ENCODE data around the gene SOBP. TPM values are rescaled to one million over a fixed set of nuclear protein-coding genes. Genes with fewer than 3 reads are reported as not detected.

SOBP gene
- total RNA-seq, 2 experiments from 2014 or later, result 1.0 to 1.2 TPM

GRCh38 chr6:107582086-107582485 is 92.2 kb downstream of the SOBP start:
- no peaks in the 10 kb centered on the region for H3K36me3 Mint-ChIP-seq (ENCODE audit: low read depth)
- CTCF ChIA-PET, result no interaction called here

GRCh38 chr6:107584726-107585125 is 94.8 kb downstream of the SOBP start:
- ATAC-seq (no peak), DNase-seq (no peak)
- H3K9me3 Mint-ChIP-seq (ENCODE audit: insufficient read depth), result no peaks in the 10 kb centered on the region
- no peak overlapping the region for H3K4me3 Mint-ChIP-seq
- peaks cover 40% of the 10 kb centered on the region for H3K27me3 Mint-ChIP-seq (ENCODE audit: low read depth)
- H3K4me1 Mint-ChIP-seq (ENCODE audit: low read depth), result no peaks in the 10 kb centered on the region
- ChIA-PET CTCF (interaction anchor here (1.3 kb wide), 1 partner anchor 11 kb away, joined by 5 read pairs; no protein-coding TSS in a partner anchor), POLR2A (no interaction called here)
- no peaks in the 10 kb centered on the region for H3K36me3 Mint-ChIP-seq (ENCODE audit: low read depth)
- H3K27ac Mint-ChIP-seq, result no peak overlapping the region

More at GRCh38 chr6:107582086-107582485, 92.2 kb downstream of the SOBP start:
- ATAC-seq (no peak), DNase-seq (no peak)
- H3K27me3 Mint-ChIP-seq (ENCODE audit: low read depth), result peaks cover 28% of the 10 kb centered on the region
- H3K27ac Mint-ChIP-seq, result no peak overlapping the region
- no peak overlapping the region for H3K4me3 Mint-ChIP-seq
- POLR2A ChIA-PET, result no interaction called here
- H3K9me3 Mint-ChIP-seq (ENCODE audit: insufficient read depth), result no peaks in the 10 kb centered on the region
- no peaks in the 10 kb centered on the region for H3K4me1 Mint-ChIP-seq (ENCODE audit: low read depth)

- POLR2A ChIA-PET, result no interaction called here
- H3K27me3 Mint-ChIP-seq (ENCODE audit: low read depth), result peaks cover 36% of the 10 kb centered on the region
- DNase-seq (no peak), ATAC-seq (no peak)
- H3K36me3 Mint-ChIP-seq (ENCODE audit: low read depth), result no peaks in the 10 kb centered on the region
- CTCF ChIA-PET, result interaction anchor here (0.9 to 1.6 kb wide), 2 partner anchors 11 to 29 kb away, joined by 4 to 5 read pairs; no protein-coding TSS in a partner anchor
- no peak overlapping the region for H3K4me3 Mint-ChIP-seq
- H3K27ac Mint-ChIP-seq, result no peak overlapping the region
- H3K9me3 Mint-ChIP-seq (ENCODE audit: insufficient read depth), result no peaks in the 10 kb centered on the region
- no peaks in the 10 kb centered on the region for H3K4me1 Mint-ChIP-seq (ENCODE audit: low read depth)
Observed at GRCh38 chr6:107585815-107586435, 96.0 kb downstream of the SOBP start.

GRCh38 chr6:107587451-107587850 is 97.5 kb downstream of the SOBP start:
- Mint-ChIP-seq H3K27me3 (ENCODE audit: low read depth) (peaks cover 29% of the 10 kb centered on the region), H3K9me3 (ENCODE audit: insufficient read depth) (no peaks in the 10 kb centered on the region), H3K36me3 (ENCODE audit: low read depth) (no peaks in the 10 kb centered on the region), H3K4me3 (no peak overlapping the region), H3K27ac (no peak overlapping the region), H3K4me1 (ENCODE audit: low read depth) (no peaks in the 10 kb centered on the region)
- ATAC-seq, result no peak
- no peak for DNase-seq
- POLR2A ChIA-PET, result no interaction called here
- CTCF ChIA-PET, result interaction anchor here (0.8 to 2.1 kb wide), 3 partner anchors 8 to 21 kb away, joined by 3 to 7 read pairs (median 5); no protein-coding TSS in a partner anchor

GRCh38 chr6:107589199-107589598 is 99.3 kb downstream of the SOBP start:
- Mint-ChIP-seq H3K9me3 (ENCODE audit: insufficient read depth) (no peaks in the 10 kb centered on the region), H3K27me3 (ENCODE audit: low read depth) (peaks cover 33% of the 10 kb centered on the region), H3K36me3 (ENCODE audit: low read depth) (no peaks in the 10 kb centered on the region), H3K4me1 (ENCODE audit: low read depth) (no peaks in the 10 kb centered on the region), H3K4me3 (no peak overlapping the region), H3K27ac (no peak overlapping the region)
- no peak for DNase-seq
- ChIA-PET POLR2A (no interaction called here), CTCF (interaction anchor here (1.0 to 2.1 kb wide), 2 partner anchors 10 to 26 kb away, joined by 3 to 7 read pairs; no protein-coding TSS in a partner anchor)
- no peak for ATAC-seq

GRCh38 chr6:107589934-107590333 is 100.0 kb downstream of the SOBP start:
- ATAC-seq (no peak), DNase-seq (no peak)
- Mint-ChIP-seq H3K27ac (no peak overlapping the region), H3K4me1 (ENCODE audit: low read depth) (no peaks in the 10 kb centered on the region), H3K27me3 (ENCODE audit: low read depth) (peaks cover 33% of the 10 kb centered on the region), H3K36me3 (ENCODE audit: low read depth) (no peaks in the 10 kb centered on the region), H3K9me3 (ENCODE audit: insufficient read depth) (no peaks in the 10 kb centered on the region), H3K4me3 (no peak overlapping the region)
- CTCF ChIA-PET, result no interaction called here
- POLR2A ChIA-PET, result no interaction called here

- H3K27ac Mint-ChIP-seq, result no peak overlapping the region
- POLR2A ChIA-PET, result no interaction called here
- ATAC-seq (no peak), DNase-seq (no peak)
- H3K36me3 Mint-ChIP-seq (ENCODE audit: low read depth), result no peaks in the 10 kb centered on the region
- no peaks in the 10 kb centered on the region for H3K4me1 Mint-ChIP-seq (ENCODE audit: low read depth)
- no peaks in the 10 kb centered on the region for H3K9me3 Mint-ChIP-seq (ENCODE audit: insufficient read depth)
- no peak overlapping the region for H3K4me3 Mint-ChIP-seq
- peaks cover 33% of the 10 kb centered on the region for H3K27me3 Mint-ChIP-seq (ENCODE audit: low read depth)
- CTCF ChIA-PET, result no interaction called here
Observed at GRCh38 chr6:107590378-107590777, 100.5 kb downstream of the SOBP start.

GRCh38 chr6:107591346-107591745 is 101.4 kb downstream of the SOBP start:
- H3K27me3 Mint-ChIP-seq (ENCODE audit: low read depth), result peaks cover 29% of the 10 kb centered on the region
- H3K36me3 Mint-ChIP-seq (ENCODE audit: low read depth), result no peaks in the 10 kb centered on the region
- H3K9me3 Mint-ChIP-seq (ENCODE audit: insufficient read depth), result no peaks in the 10 kb centered on the region
- DNase-seq (no peak), ATAC-seq (no peak)
- no peak overlapping the region for H3K4me3 Mint-ChIP-seq
- H3K4me1 Mint-ChIP-seq (ENCODE audit: low read depth), result no peaks in the 10 kb centered on the region
- ChIA-PET POLR2A (no interaction called here), CTCF (no interaction called here)
- H3K27ac Mint-ChIP-seq, result no peak overlapping the region

- Mint-ChIP-seq H3K36me3 (ENCODE audit: low read depth) (no peaks in the 10 kb centered on the region), H3K4me1 (ENCODE audit: low read depth) (no peaks in the 10 kb centered on the region), H3K27ac (no peak overlapping the region), H3K27me3 (ENCODE audit: low read depth) (peaks cover 29% of the 10 kb centered on the region), H3K9me3 (ENCODE audit: insufficient read depth) (no peaks in the 10 kb centered on the region), H3K4me3 (no peak overlapping the region)
- no peak for DNase-seq
- ChIA-PET CTCF (no interaction called here), POLR2A (no interaction called here)
- no peak for ATAC-seq
Observed at GRCh38 chr6:107592806-107593205, 102.9 kb downstream of the SOBP start.

GRCh38 chr6:107594736-107595135 is 104.8 kb downstream of the SOBP start:
- ATAC-seq, result no peak
- Mint-ChIP-seq H3K9me3 (ENCODE audit: insufficient read depth) (no peaks in the 10 kb centered on the region), H3K4me1 (ENCODE audit: low read depth) (peaks cover 7% of the 10 kb centered on the region), H3K4me3 (no peak overlapping the region), H3K27ac (no peak overlapping the region), H3K27me3 (ENCODE audit: low read depth) (peaks cover 25% of the 10 kb centered on the region), H3K36me3 (ENCODE audit: low read depth) (no peaks in the 10 kb centered on the region)
- no peak for DNase-seq
- ChIA-PET POLR2A (no interaction called here), CTCF (interaction anchor here (1.5 kb wide), 1 partner anchor 10 kb away, joined by 5 read pairs; no protein-coding TSS in a partner anchor)

GRCh38 chr6:107598091-107598490 is 108.2 kb downstream of the SOBP start:
- Mint-ChIP-seq H3K36me3 (ENCODE audit: low read depth) (no peaks in the 10 kb centered on the region), H3K9me3 (ENCODE audit: insufficient read depth) (no peaks in the 10 kb centered on the region), H3K4me3 (no peak overlapping the region), H3K27me3 (ENCODE audit: low read depth) (peaks cover 17% of the 10 kb centered on the region), H3K27ac (no peak overlapping the region), H3K4me1 (ENCODE audit: low read depth) (peaks cover 9% of the 10 kb centered on the region)
- ChIA-PET POLR2A (no interaction called here), CTCF (interaction anchor here (1.4 kb wide), 1 partner anchor 77 kb away, joined by 3 read pairs; no protein-coding TSS in a partner anchor)
- DNase-seq, result no peak
- no peak for ATAC-seq

GRCh38 chr6:107599043-107599442 is 109.1 kb downstream of the SOBP start:
- Mint-ChIP-seq H3K9me3 (ENCODE audit: insufficient read depth) (no peaks in the 10 kb centered on the region), H3K27me3 (ENCODE audit: low read depth) (peaks cover 15% of the 10 kb centered on the region), H3K4me1 (ENCODE audit: low read depth) (peaks cover 16% of the 10 kb centered on the region), H3K36me3 (ENCODE audit: low read depth) (no peaks in the 10 kb centered on the region), H3K4me3 (no peak overlapping the region), H3K27ac (no peak overlapping the region)
- DNase-seq, result no peak
- no peak for ATAC-seq
- CTCF ChIA-PET, result interaction anchor here (1.4 kb wide), 1 partner anchor 77 kb away, joined by 3 read pairs; no protein-coding TSS in a partner anchor
- POLR2A ChIA-PET, result interaction anchor here (0.7 kb wide), 1 partner anchor 194 kb away, joined by 4 read pairs; no protein-coding TSS in a partner anchor

Data from activated CD8-positive, alpha-beta T cell treated with anti-CD3 and anti-CD28 coated beads, Interleukin-2, amount 10 ng/mL, durations not matched to agents 7 days and 5 days (primary cell).